Measurements from ENCODE around the gene ANO1.
A peak's percentile ranks its signal among the peaks of the same experiment; 100 is the strongest.
"Not testable (repeated sequence)": the region's sequence is repeated elsewhere in the genome, so short reads cannot be mapped to it uniquely, and the experiment has no call there.

Gene ANO1

GRCh38 chr11:70207531-70208131 is 129.5 kb downstream of the ANO1 start:
- FAIRE-seq = no peak
- no peak for DNase-seq (ENCODE audit: insufficient read length, low spot score)
- TF ChIP-seq POLR2A (IDR thresholded peaks at IDR 0.05; ENCODE audit: low read depth, low read length) = no peak

- DNase-seq (ENCODE audit: insufficient read length, low spot score) = no peak
- no peak for FAIRE-seq
- TF ChIP-seq POLR2A (IDR thresholded peaks at IDR 0.05; ENCODE audit: low read depth, low read length) = no peak
Measured at GRCh38 chr11:70209391-70209912, 131.3 kb downstream of the ANO1 start.

DNA sequence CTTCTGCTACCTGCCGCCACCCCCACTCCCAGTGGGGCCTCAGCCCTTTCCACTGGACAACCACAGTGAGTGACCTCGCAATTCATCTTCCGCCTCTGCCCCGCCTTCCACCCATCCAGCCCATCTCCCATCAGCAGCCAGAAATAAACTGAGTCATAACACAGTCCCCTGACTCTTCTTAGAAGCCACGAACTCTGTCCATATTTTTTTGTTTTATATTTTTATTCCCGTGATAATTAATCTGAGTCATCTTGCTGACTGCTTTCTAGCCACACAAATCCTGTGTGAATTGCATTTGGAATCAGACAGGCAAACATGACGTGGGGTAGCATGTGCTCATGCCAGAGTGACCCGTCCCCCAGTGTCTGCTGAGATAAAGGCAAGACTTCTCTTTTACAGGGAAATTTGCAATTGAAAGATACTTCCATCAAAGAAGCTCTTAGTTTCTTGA is 132.0 kb downstream of the ANO1 start:
- 0 out of 2 replicates have a peak, but pooled peaks have one; percentile 19 for TF ChIP-seq POLR2A (IDR thresholded peaks at IDR 0.05; ENCODE audit: low read depth, low read length)
- FAIRE-seq (no peak), DNase-seq (ENCODE audit: insufficient read length, low spot score) (no peak)

DNA sequence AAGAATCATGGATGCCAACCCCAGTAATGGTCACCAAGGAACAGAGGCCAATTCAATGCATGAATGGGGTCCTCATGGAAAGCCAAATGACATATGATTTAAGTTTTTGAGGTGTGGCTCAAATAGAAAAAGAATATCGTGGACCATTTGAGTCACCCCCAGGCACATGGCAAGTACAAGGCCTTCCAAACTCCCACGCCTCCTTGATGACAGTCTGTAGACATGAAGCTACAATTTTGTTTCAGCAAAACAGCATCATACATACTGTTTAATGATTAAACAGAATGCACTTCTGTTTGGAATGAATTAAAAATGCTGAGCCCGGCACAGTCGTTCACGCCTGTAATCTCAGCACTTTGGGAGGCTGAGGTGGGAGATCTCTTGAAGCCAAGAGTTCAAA is 132.4 kb downstream of the ANO1 start:
- FAIRE-seq (no peak), DNase-seq (ENCODE audit: insufficient read length, low spot score) (no peak)
- no peak for TF ChIP-seq POLR2A (IDR thresholded peaks at IDR 0.05; ENCODE audit: low read depth, low read length)

DNA sequence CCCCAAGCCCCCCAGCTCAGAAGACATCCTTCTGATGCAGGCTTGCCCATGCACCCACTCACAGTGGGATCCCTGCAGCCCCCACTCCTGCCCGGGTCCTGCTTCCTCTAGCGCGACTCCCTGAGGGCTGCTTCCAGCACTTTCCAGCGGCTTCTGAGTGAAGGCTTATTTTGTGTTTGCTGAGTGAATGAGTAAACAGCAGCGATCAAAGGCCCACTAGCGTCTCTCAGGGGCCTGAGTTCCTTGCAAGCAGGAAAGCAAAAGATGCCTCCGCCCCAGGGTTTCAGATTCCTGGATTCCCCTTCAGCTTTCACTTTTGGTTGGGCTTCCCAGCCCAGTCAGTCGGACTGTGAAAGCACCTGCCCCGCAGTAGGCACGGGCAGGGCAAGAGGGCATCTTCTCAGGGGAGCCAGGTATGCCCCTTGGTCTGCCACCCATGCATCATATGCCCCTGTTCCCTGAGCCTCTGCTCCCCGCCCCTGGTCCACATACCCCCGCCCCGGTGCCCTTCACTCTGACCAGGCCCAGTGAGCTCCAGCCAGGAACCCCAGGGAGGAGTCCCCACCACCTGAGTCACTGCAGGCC is 134.2 kb downstream of the ANO1 start:
- TF ChIP-seq POLR2A (IDR thresholded peaks at IDR 0.05; ENCODE audit: low read depth, low read length) = no peak
- FAIRE-seq = no peak
- no peak for DNase-seq (ENCODE audit: insufficient read length, low spot score)

DNA sequence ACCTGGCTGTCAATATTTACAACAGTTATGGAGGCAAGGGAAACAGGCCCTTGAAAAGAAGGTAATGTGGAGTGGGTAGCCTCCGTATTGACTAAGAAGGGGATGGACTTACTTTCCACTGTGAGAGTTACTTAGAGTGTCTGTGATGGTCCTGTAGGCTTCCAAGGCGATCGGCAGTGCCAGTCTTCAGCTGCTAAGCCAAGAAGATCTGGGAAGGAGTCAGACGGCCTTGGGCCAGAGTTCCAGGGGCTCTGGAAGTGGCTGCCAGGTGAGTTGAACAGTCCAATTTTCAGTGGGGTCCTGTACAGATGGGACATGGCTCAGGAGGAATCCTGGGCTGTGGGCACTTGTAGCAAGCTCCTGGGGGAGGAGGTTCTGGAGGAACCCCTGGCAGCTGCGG is 139.3 kb downstream of the ANO1 start:
- not testable (repeated sequence) for FAIRE-seq

GRCh38 chr11:70218076-70218475 is 140.0 kb downstream of the ANO1 start:
- FAIRE-seq; DNase-seq (ENCODE audit: insufficient read length, low spot score): not testable (repeated sequence)

More for the DNA sequence above, 139.3 kb downstream of the ANO1 start:
- not testable (repeated sequence) for DNase-seq (ENCODE audit: insufficient read length, low spot score)

GRCh38 chr11:70220136-70220535 is 142.0 kb downstream of the ANO1 start:
- DNase-seq (ENCODE audit: insufficient read length, low spot score) = no peak
- FAIRE-seq = no peak
- TF ChIP-seq POLR2A (IDR thresholded peaks at IDR 0.05; ENCODE audit: low read depth, low read length) = no peak

GRCh38 chr11:70220920-70221319 is 142.8 kb downstream of the ANO1 start:
- no peak for TF ChIP-seq POLR2A (IDR thresholded peaks at IDR 0.05; ENCODE audit: low read depth, low read length)
- no peak for DNase-seq (ENCODE audit: insufficient read length, low spot score)
- FAIRE-seq = no peak

DNA sequence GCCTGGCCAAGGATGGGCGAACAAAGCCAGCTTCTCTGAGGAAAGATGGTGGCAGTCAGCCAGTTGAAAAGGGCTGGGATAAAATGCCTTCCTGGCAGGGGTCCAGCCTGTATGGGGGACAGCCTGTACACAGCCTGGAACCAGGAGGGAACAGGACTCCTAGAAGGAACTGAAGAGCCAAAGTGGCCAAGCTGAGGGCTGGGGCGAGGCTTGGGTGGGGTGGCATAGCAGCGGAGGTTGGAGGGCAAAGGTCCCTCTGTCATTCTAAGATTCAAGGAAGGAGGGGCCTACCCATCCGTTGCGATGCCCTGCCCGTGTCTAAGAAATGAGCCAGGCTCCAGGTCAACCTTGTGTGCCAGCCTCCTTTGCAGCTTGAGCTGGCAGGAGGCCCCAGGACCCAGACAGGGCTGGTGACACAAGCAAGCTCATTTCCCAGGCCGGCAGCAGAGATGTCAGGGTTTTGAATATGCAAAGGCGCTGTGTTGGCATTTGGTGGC is 147.6 kb downstream of the ANO1 start:
- DNase-seq (ENCODE audit: insufficient read length, low spot score) (no peak), FAIRE-seq (no peak)
- no peak for TF ChIP-seq POLR2A (IDR thresholded peaks at IDR 0.05; ENCODE audit: low read depth, low read length)

DNA sequence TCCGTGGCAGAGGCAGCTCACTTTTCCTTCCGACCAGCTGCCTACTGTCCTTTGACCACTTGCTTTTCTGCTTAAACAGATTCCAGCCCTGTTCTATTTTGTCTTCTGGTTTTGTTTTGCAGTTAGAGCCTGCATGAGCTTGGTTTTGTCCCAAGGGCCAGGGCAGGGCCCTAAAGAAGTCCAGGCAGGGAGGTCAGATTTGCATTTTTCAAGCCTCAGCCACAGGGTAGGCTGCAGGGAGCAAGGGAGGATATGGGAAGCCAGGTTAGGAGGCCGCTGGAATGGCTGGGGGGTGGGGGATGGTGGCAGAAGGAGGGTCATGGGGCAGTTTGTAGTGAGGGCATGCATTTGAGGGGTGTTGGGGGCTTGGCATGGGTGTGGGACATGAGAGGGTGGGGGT is 148.1 kb downstream of the ANO1 start:
- TF ChIP-seq POLR2A (IDR thresholded peaks at IDR 0.05; ENCODE audit: low read depth, low read length) = no peak
- DNase-seq (ENCODE audit: insufficient read length, low spot score) = no peak
- FAIRE-seq = no peak

- DNase-seq (ENCODE audit: insufficient read length, low spot score) = no peak
- FAIRE-seq = no peak
Measured at GRCh38 chr11:70226967-70227366, 148.8 kb downstream of the ANO1 start.

DNA sequence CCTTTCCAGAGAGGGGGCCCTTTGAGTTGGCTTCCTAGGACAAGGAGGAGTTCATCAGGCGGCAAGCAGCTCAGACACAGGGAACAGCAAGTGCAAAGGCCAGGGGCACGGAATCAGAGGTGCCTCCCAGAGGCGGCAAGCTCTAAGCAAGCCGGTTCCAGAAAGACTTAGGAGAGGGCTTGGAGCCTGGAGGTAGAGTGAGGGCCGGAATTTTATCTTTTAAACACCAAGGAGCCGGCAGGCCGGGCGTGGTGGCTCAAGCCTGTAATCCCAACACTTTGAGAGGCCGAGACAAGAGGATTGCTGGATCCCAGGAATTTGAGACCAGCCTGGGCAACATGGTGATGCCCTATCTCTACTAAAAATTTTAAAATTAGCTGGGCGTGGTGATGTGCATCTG is 151.6 kb downstream of the ANO1 start:
- TF ChIP-seq POLR2A (IDR thresholded peaks at IDR 0.05; ENCODE audit: low read depth, low read length) = no peak
- FAIRE-seq (no peak), DNase-seq (ENCODE audit: insufficient read length, low spot score) (no peak)

More at GRCh38 chr11:70226967-70227366, 148.8 kb downstream of the ANO1 start:
- no peak for TF ChIP-seq POLR2A (IDR thresholded peaks at IDR 0.05; ENCODE audit: low read depth, low read length)

- no peak for DNase-seq (ENCODE audit: insufficient read length, low spot score)
- FAIRE-seq = no peak
- TF ChIP-seq POLR2A (IDR thresholded peaks at IDR 0.05; ENCODE audit: low read depth, low read length) = no peak
Measured at GRCh38 chr11:70230151-70230839, 152.2 kb downstream of the ANO1 start.
